Astrocyte of the spinal cord (primary cell): ENCODE results near the gene SEMA6B.

Source experiments
- DNase-seq: peaks from one replicate; pipeline ENCODE4 v3.0.0; 2011; ENCODE audit warnings: low read depth, low spot score
- H3K4me3 ChIP-seq: 2 replicates; pipeline ENCODE4 v1.5.1; 2011; ENCODE audit warnings: low read depth, mild to moderate bottlenecking, low read length, moderate library complexity
- CTCF ChIP-seq: IDR thresholded peaks from 2 replicates; pipeline ENCODE4 v1.5.1; 2012; ENCODE audit warnings: low read depth, mild to moderate bottlenecking, low read length, inconsistent platforms
- in situ Hi-C: cut with HindIII; loops from 2 replicates; pipeline ENCODE4 v1.10.0; 2017; ENCODE audit warnings: low sequenced_read_pairs

The SEMA6B gene

GRCh38 chr19:4559569-4559968, at the start of gene SEMA6B:
SEMA6B (minus strand) TSS chr19:4559684; CDS start chr19:4558457, 1,227 bp downstream.
- in situ Hi-C loops: no loop called here
- no peak for TF ChIP-seq CTCF
- no peak for DNase-seq
- H3K4me3 ChIP-seq: no peak within 1 kb of the TSS

GRCh38 chr19:4606921-4607678, 47.6 kb upstream of the SEMA6B start:
- no peak for TF ChIP-seq CTCF
- in situ Hi-C loops: no loop called here
- H3K4me3 ChIP-seq: no peak overlapping the region
- no peak for DNase-seq

GRCh38 chr19:4606181-4606580, 46.7 kb upstream of the SEMA6B start:
- TF ChIP-seq CTCF: no peak
- no peak overlapping the region for H3K4me3 ChIP-seq
- DNase-seq: no peak
- in situ Hi-C loops: no loop called here

- H3K4me3 ChIP-seq: no peak overlapping the region
- in situ Hi-C loops: no loop called here
- no peak for DNase-seq
- no peak for TF ChIP-seq CTCF
Observed at GRCh38 chr19:4604912-4605311, 45.4 kb upstream of the SEMA6B start.

- no peak for DNase-seq
- in situ Hi-C loops: no loop called here
- TF ChIP-seq CTCF: no peak
- no peak overlapping the region for H3K4me3 ChIP-seq
Observed at GRCh38 chr19:4602915-4603314, 43.4 kb upstream of the SEMA6B start.

- no peak for DNase-seq
- H3K4me3 ChIP-seq: no peak overlapping the region
- in situ Hi-C loops: no loop called here
- TF ChIP-seq CTCF: no peak
Observed at GRCh38 chr19:4602173-4602788, 42.8 kb upstream of the SEMA6B start.
